SJSA1 (cell line): ENCODE data around the gene GRM1. TPM values are rescaled to one million over a fixed set of nuclear protein-coding genes. Genes with fewer than 3 reads are reported as not detected.

Experiments
- total RNA-seq: library from RNA; depleted of rRNA; stranded (reverse); fragments of >200 nt; shearing (Covaris generic); gene quantifications from 2 replicates; pipeline ENCODE4 v1.2.3, GENCODE V29; 2014; rRNA removed

GRM1 gene
- total RNA-seq, 1 experiment from 2014 or later = not detected

Other genes with a start within 250 kb of the GRM1 start
- 9.5 and 10.4 TPM in 2 replicates for gene FBXO30, start 214.3 kb upstream of the GRM1 start, total RNA-seq
- gene SHPRH, start 64.7 kb upstream of the GRM1 start, total RNA-seq = 9.4 and 12.3 TPM in 2 replicates